ENCODE results near the gene SREBF1. TPM values are rescaled to one million over a fixed set of nuclear protein-coding genes. Genes with fewer than 3 reads are reported as not detected.

SREBF1 gene
- total and polyA plus RNA-seq, 10 of the 15 experiments (the other 5 are each of a cell fraction or from before 2014, with no cell fraction given): 1.4 to 84.6 (median 20.4) TPM

DNA sequence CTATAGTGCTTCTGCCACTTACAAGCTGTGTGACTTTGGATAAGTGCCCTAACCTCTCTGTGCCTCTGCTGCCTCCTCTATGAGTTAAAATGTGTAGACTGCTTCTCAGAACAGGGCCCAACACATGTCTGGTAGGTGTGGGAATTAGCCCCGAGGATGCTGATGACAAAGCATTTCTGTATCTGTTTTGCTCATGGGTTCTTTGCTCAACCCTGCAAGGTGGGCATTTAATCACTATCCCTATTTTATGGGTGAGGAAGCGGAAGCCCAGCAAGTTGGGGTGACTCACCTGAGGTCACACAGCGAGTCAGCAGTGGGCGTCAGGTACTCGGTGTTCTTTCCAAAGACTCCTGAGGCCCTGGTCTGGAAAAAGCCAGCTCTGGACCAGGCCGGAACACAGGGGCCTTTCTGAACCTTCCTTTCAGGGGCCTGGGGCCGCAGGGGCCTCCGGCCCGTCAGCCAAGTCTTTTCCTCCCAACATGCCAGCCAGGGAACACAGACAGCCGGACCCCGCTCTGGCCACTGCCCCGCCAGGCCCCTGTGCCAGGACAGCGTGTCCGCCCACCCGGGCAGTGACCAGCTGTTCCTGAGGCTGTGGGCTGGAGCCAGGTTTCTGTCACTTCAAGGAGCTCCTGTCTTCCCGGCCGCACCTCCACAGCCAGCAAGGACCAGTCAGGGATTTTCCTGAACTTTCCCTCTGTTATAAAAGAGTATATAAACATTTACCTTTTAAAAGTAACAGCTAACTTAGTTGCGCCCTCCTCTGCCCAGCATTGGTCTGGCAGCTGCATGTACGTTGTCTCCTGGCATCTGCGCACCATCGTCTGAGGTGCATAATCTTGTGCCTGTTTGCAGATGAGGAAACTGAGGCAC, 62.5 kb downstream of the SREBF1 start:
- ChIA-PET CTCF (interaction anchor here (1.0 kb wide), 1 partner anchor 145 kb away, joined by 3 read pairs; no protein-coding TSS in a partner anchor), RAD21 (ENCODE audit: unreplicated experiment) (no interaction called here), POLR2A (no interaction called here), SMC1A (ENCODE audit: uncharacterized antibody, unreplicated experiment) (interaction anchor here (1.0 kb wide), 1 partner anchor 94 kb away, joined by 4 read pairs; no protein-coding TSS in a partner anchor)
- in situ Hi-C loops (cut with MboI): no loop called here
- Histone ChIP-seq H3K9me3 (replicated peaks; ENCODE audit: control insufficient read depth, insufficient read depth, low read length) (no peaks in the 10 kb centered on the region), H4K20me1 (ENCODE audit: control insufficient read depth, insufficient read depth) (no peaks in the 10 kb centered on the region), H3K79me2 (ENCODE audit: control insufficient read depth, insufficient read depth, low read length) (no peaks in the 10 kb centered on the region; the same call in 1 of the 2 replicates), H3K4me1 (ENCODE audit: control insufficient read depth, insufficient read depth, low read length) (peaks cover 3% of the 10 kb centered on the region; the same call in 1 of the 2 replicates), H3K4me2 (ENCODE audit: control insufficient read depth, insufficient read depth) (no peak overlapping the region), H2AFZ (ENCODE audit: control insufficient read depth, low read depth, low read length) (no peak overlapping the region), H3K27ac (ENCODE audit: control insufficient read depth, insufficient read depth) (no peak overlapping the region), H3K4me3 (no peak overlapping the region), H3K27me3 (replicated peaks in 1 of 2; ENCODE audit: control insufficient read depth in 2 of 2, insufficient read depth in 2 of 2, low read length in 1 of 2) (no peaks in the 10 kb centered on the region), H3K9ac (ENCODE audit: control insufficient read depth, insufficient read depth, low read length) (no peak overlapping the region), H3K36me3 (ENCODE audit: control insufficient read depth in 2 of 2, insufficient read depth in 2 of 2, low read length in 1 of 2) (peaks cover 0 to 2% of the 10 kb centered on the region in 2 experiments; a peak in 2 of 4 replicates)
- intact Hi-C loops (cut with micrococcal nuclease; ENCODE audit: unreplicated experiment): no loop called here
- FAIRE-seq: no peak
- no peak for ATAC-seq
- DNase-seq (ENCODE audit: low read depth, low spot score): no peak
- peak; percentile 16; the same call in 1 of the 2 replicates for TF ChIP-seq SMC3 (IDR thresholded peaks at IDR 0.05; ENCODE audit: borderline replicate concordance, low read length)
- TF ChIP-seq, protein P1, sequence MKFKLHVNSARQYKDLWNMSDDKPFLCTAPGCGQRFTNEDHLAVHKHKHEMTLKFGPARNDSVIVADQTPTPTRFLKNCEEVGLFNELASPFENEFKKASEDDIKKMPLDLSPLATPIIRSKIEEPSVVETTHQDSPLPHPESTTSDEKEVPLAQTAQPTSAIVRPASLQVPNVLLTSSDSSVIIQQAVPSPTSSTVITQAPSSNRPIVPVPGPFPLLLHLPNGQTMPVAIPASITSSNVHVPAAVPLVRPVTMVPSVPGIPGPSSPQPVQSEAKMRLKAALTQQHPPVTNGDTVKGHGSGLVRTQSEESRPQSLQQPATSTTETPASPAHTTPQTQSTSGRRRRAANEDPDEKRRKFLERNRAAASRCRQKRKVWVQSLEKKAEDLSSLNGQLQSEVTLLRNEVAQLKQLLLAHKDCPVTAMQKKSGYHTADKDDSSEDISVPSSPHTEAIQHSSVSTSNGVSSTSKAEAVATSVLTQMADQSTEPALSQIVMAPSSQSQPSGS (IDR thresholded peaks at IDR 0.05; ENCODE audit: low read length): no peak
- TF ChIP-seq, protein P2, sequence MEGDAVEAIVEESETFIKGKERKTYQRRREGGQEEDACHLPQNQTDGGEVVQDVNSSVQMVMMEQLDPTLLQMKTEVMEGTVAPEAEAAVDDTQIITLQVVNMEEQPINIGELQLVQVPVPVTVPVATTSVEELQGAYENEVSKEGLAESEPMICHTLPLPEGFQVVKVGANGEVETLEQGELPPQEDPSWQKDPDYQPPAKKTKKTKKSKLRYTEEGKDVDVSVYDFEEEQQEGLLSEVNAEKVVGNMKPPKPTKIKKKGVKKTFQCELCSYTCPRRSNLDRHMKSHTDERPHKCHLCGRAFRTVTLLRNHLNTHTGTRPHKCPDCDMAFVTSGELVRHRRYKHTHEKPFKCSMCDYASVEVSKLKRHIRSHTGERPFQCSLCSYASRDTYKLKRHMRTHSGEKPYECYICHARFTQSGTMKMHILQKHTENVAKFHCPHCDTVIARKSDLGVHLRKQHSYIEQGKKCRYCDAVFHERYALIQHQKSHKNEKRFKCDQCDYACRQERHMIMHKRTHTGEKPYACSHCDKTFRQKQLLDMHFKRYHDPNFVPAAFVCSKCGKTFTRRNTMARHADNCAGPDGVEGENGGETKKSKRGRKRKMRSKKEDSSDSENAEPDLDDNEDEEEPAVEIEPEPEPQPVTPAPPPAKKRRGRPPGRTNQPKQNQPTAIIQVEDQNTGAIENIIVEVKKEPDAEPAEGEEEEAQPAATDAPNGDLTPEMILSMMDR (IDR thresholded peaks at IDR 0.05 in 2 of 3, conservative IDR thresholded peaks at IDR 0.05 in 1 of 3; ENCODE audit: control insufficient read depth in 2 of 3, extremely low read depth in 1 of 3, insufficient read depth in 1 of 3, low read depth in 3 of 3, low read length in 3 of 3): peak in 2 of 3 experiments; percentile 14 to 16; a peak in 1 of 6 replicates
- WGBS (ENCODE audit: insufficient coverage, insufficient replicate concordance, low lambda C conversion rate, missing lambda C conversion rate): 79% methylated on average over 20 of the region's 21 CpGs
- no TSS peak for BruUV-seq (replicated peaks)

Data from GM12878 (cell line).